K562 (cell line): ENCODE results near the gene FCGBP. TPM values are rescaled to one million over a fixed set of nuclear protein-coding genes. Genes with fewer than 3 reads are reported as not detected.

Source experiments
- ARID2 ChIP-seq: fragments of 450-650 bp; IDR thresholded peaks from 2 replicates; pipeline ENCODE4 v1.6.1; 2017; ENCODE audit warnings: antibody characterized with exemption, mild to moderate bottlenecking
- BCOR ChIP-seq: fragments of 450-650 bp; IDR thresholded peaks from 2 replicates; pipeline ENCODE4 v1.6.1; 2016
- CREB3 ChIP-seq: fragments of 450-650 bp; conservative IDR thresholded peaks from 2 replicates; pipeline ENCODE4 v1.6.1; 2016; ENCODE audit warnings: missing genetic modification characterization, low read depth, mild to moderate bottlenecking, missing compliant biosample characterization, moderate library complexity
- CXXC5 ChIP-seq: fragments of 250-450 bp; sonication (Bioruptor Pico); IDR thresholded peaks from 2 replicates; pipeline ENCODE4 v1.8.0; 2022; ENCODE audit warnings: inconsistent platforms, mild to moderate bottlenecking, moderate library complexity
- EWSR1 ChIP-seq: fragments of 450-650 bp; IDR thresholded peaks from 2 replicates; pipeline ENCODE4 v1.6.1; 2018; ENCODE audit warnings: borderline replicate concordance, mild to moderate bottlenecking, low read depth, moderate library complexity; ENCODE audit not compliant: partially characterized antibody
- GABPA ChIP-seq: fragments of 200-800 bp; sonication (Bioruptor generic); conservative IDR thresholded peaks from 2 replicates; pipeline ENCODE4 v1.6.1; 2016; ENCODE audit warnings: low read depth, missing genetic modification characterization, missing compliant biosample characterization
- GTF2E2 ChIP-seq: fragments of 200-800 bp; sonication (Bioruptor generic); IDR thresholded peaks from 2 replicates; pipeline ENCODE4 v1.6.1; 2016; ENCODE audit warnings: missing genetic modification characterization, missing compliant biosample characterization
- GTF3C2 ChIP-seq: IDR thresholded peaks from 3 replicates; pipeline ENCODE4 v1.6.1; 2011; ENCODE audit warnings: borderline replicate concordance, mild to moderate bottlenecking, moderate library complexity; ENCODE audit not compliant: insufficient read length; ENCODE audit errors: extremely low read depth
- IFI16 ChIP-seq: fragments of 250-450 bp; sonication (Bioruptor Pico); IDR thresholded peaks from 2 replicates; pipeline ENCODE4 v2.1.2; 2022; ENCODE audit warnings: mild to moderate bottlenecking, inconsistent platforms
- MTF1 ChIP-seq: fragments of 250-450 bp; sonication (Bioruptor Pico); IDR thresholded peaks from 2 replicates; pipeline ENCODE4 v1.9.0; 2021; ENCODE audit warnings: moderate library complexity, mild to moderate bottlenecking, inconsistent platforms, borderline replicate concordance
- PHF21A ChIP-seq: fragments of 450-650 bp; IDR thresholded peaks from 2 replicates; pipeline ENCODE4 v1.6.1; 2017; ENCODE audit warnings: low read depth, borderline replicate concordance
- POLR2AphosphoS2 ChIP-seq: IDR thresholded peaks from 2 replicates; pipeline ENCODE4 v1.6.1; 2012; ENCODE audit warnings: low read length, improper control_type of control experiment
- PREB ChIP-seq: sonication (generic); formaldehyde crosslinking; IDR thresholded peaks from 2 replicates; pipeline ENCODE4 v1.8.1; 2023; ENCODE audit warnings: mild to moderate bottlenecking, missing genetic modification reagents
- RAD51 ChIP-seq: fragments of 450-650 bp; IDR thresholded peaks from 2 replicates; pipeline ENCODE4 v1.7.1; 2016; ENCODE audit warnings: low read depth, mild to moderate bottlenecking, borderline replicate concordance
- RBM15 ChIP-seq: fragments of 200-400 bp; formaldehyde crosslinking; IDR thresholded peaks from 2 replicates; pipeline ENCODE4 v1.6.1; 2018; ENCODE audit warnings: mild to moderate bottlenecking, low read length, moderate library complexity; ENCODE audit not compliant: insufficient read depth
- SMARCB1 ChIP-seq: IDR thresholded peaks from 2 replicates; pipeline ENCODE4 v1.6.1; 2011; ENCODE audit warnings: improper control_type of control experiment, low read depth; ENCODE audit not compliant: insufficient read length
- SMARCE1 ChIP-seq: fragments of 450-650 bp; IDR thresholded peaks from 2 replicates; pipeline ENCODE4 v1.7.1; 2016; ENCODE audit warnings: mild to moderate bottlenecking
- TBL1XR1 ChIP-seq, 2 experiments: IDR thresholded peaks; 2 replicates each; pipeline ENCODE4 v1.6.1; 2012; ENCODE audit warnings: improper control_type of control experiment in 2 of 2, low read length in 2 of 2, mild to moderate bottlenecking in 1 of 2
- THRB ChIP-seq: fragments of 450-650 bp; formaldehyde crosslinking; conservative IDR thresholded peaks from 2 replicates; pipeline ENCODE4 v1.4.0; 2022; ENCODE audit warnings: mild to moderate bottlenecking, missing genetic modification characterization
- USF2 ChIP-seq: sonication (generic); formaldehyde crosslinking; IDR thresholded peaks from 2 replicates; pipeline ENCODE4 v1.5.0; 2020; ENCODE audit warnings: missing genetic modification reagents
- ZNF354B ChIP-seq: fragments of 250-450 bp; sonication (Bioruptor Pico); IDR thresholded peaks from 2 replicates; pipeline ENCODE4 v1.4.0; 2020
- polyA plus RNA-seq, 8 experiments: library from polyadenylated mRNA; depleted of rRNA in 4 of 8; stranded (reverse) in 5 of 8; unstranded in 3 of 8; fragments of >200 nt; fragmentation: Nextera tagmentation in 2 of 8; fragmentation: Illumina TruSeq in 1 of 8; extraction: Ambion mirVana in 2 of 8; extraction: Trizol in 1 of 8; gene quantifications; 2 replicates each; pipeline versions ENCODE4 v1.2.1 to v1.2.3, GENCODE V29; 2011 to 2014; ENCODE audit warnings: inconsistent platforms in 1 of 8, missing spikeins in 1 of 8
- total RNA-seq, 7 experiments: library from RNA; depleted of rRNA in 6 of 7; stranded (reverse); fragments of >200 nt in 6 of 7; fragmentation: Illumina TruSeq in 2 of 7; extraction: Trizol in 2 of 7; gene quantifications; 2 replicates each; pipeline versions ENCODE4 v1.2.1 to v1.2.3, GENCODE V29; 2011 to 2021; ENCODE audit warnings: low replicate concordance in 1 of 7

The FCGBP gene
- total and polyA plus RNA-seq, 9 of the 15 experiments (the other 6 are each of a cell fraction or from before 2014, with no cell fraction given), result 0.01 to 1.5 (median 0.13) TPM; not detected in 4

GRCh38 chr19:39969681-39970424 is 35.4 kb upstream of the FCGBP start (continued):
- TF ChIP-seq THRB (CRISPR knock-in tag), result no peak
- TF ChIP-seq POLR2AphosphoS2, result no peak
- TF ChIP-seq PHF21A, result no peak
- 0 out of 2 replicates have a peak, but pooled peaks have one; percentile 30 for TF ChIP-seq GABPA (tag)
- no peak for TF ChIP-seq ZNF354B (CRISPR knock-in tag)
- peak; percentile 66 for TF ChIP-seq GTF2E2
- TF ChIP-seq GTF3C2, result no peak
- TF ChIP-seq USF2 (CRISPR knock-in tag), result no peak
- no peak for TF ChIP-seq CREB3
- no peak for TF ChIP-seq IFI16 (CRISPR knock-in tag)
- TF ChIP-seq RAD51, result no peak
- TF ChIP-seq SMARCE1, result peak; percentile 60; the same call in 1 of the 2 replicates
- TF ChIP-seq MTF1 (CRISPR knock-in tag), result no peak
- TF ChIP-seq SMARCB1, result no peak
- no peak for TF ChIP-seq EWSR1
- no peak for TF ChIP-seq RBM15
- peak; percentile 53 for TF ChIP-seq CXXC5 (CRISPR knock-in tag)
- no peak for TF ChIP-seq TBL1XR1 (IDR thresholded peaks at IDR 0.05; ENCODE audit: low read length in 2 of 2)
- TF ChIP-seq ARID2, result no peak
- peak; percentile 60; the same call in 1 of the 2 replicates for TF ChIP-seq BCOR
- no peak for TF ChIP-seq PREB (CRISPR knock-in tag)
